ENCODE results near the gene PTPRM.
A peak's percentile ranks its signal among the peaks of the same experiment; 100 is the strongest.

The PTPRM gene

DNA sequence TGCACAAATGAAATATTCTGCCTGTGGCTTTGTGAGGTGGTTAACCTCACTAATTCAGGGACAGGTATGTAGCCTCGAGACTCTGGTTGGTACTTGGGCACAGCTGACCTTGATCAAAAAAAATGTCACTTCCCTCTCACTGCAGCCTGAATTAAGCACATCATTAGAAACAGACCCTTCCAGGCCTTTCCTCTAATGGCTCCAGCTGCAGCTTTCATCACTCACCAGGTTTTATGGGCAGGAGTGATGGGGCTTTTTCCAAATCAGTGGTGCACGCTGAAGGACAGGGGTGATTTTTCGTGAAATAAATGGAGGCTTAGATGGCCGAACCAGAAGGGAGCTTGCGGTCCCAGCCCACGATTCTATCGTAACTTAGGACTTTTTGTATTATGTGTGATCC, 829.1 kb downstream of the PTPRM start:
- no peak overlapping the region for H3K4me3 ChIP-seq (ENCODE audit: low read depth, low read length)
- DNase-seq (ENCODE audit: low read depth): no peak
- TF ChIP-seq POLR2A (IDR thresholded peaks at IDR 0.05; ENCODE audit: extremely low read depth, insufficient read length) (no peak), MAX (IDR thresholded peaks at IDR 0.05; ENCODE audit: low read depth, low read length) (no peak), MYC (IDR thresholded peaks at IDR 0.05; ENCODE audit: low read depth, low read length) (no peak)
- TF ChIP-seq, protein P1, sequence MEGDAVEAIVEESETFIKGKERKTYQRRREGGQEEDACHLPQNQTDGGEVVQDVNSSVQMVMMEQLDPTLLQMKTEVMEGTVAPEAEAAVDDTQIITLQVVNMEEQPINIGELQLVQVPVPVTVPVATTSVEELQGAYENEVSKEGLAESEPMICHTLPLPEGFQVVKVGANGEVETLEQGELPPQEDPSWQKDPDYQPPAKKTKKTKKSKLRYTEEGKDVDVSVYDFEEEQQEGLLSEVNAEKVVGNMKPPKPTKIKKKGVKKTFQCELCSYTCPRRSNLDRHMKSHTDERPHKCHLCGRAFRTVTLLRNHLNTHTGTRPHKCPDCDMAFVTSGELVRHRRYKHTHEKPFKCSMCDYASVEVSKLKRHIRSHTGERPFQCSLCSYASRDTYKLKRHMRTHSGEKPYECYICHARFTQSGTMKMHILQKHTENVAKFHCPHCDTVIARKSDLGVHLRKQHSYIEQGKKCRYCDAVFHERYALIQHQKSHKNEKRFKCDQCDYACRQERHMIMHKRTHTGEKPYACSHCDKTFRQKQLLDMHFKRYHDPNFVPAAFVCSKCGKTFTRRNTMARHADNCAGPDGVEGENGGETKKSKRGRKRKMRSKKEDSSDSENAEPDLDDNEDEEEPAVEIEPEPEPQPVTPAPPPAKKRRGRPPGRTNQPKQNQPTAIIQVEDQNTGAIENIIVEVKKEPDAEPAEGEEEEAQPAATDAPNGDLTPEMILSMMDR (IDR thresholded peaks at IDR 0.05; ENCODE audit: low read depth, low read length): no peak

- TF ChIP-seq, protein P1 (IDR thresholded peaks at IDR 0.05; ENCODE audit: low read depth, low read length): no peak
- TF ChIP-seq POLR2A (IDR thresholded peaks at IDR 0.05; ENCODE audit: extremely low read depth, insufficient read length): no peak
- TF ChIP-seq MYC (IDR thresholded peaks at IDR 0.05; ENCODE audit: low read depth, low read length): no peak
- no peak for TF ChIP-seq MAX (IDR thresholded peaks at IDR 0.05; ENCODE audit: low read depth, low read length)
- DNase-seq (ENCODE audit: low read depth): no peak
- H3K4me3 ChIP-seq (ENCODE audit: low read depth, low read length): no peak overlapping the region
Observed at GRCh38 chr18:8397034-8397433, 829.9 kb downstream of the PTPRM start.

- TF ChIP-seq POLR2A (IDR thresholded peaks at IDR 0.05; ENCODE audit: extremely low read depth, insufficient read length) (no peak), MYC (IDR thresholded peaks at IDR 0.05; ENCODE audit: low read depth, low read length) (no peak), MAX (IDR thresholded peaks at IDR 0.05; ENCODE audit: low read depth, low read length) (no peak)
- TF ChIP-seq, protein P1 (IDR thresholded peaks at IDR 0.05; ENCODE audit: low read depth, low read length): no peak
- no peak overlapping the region for H3K4me3 ChIP-seq (ENCODE audit: low read depth, low read length)
- DNase-seq (ENCODE audit: low read depth): no peak
Observed at GRCh38 chr18:8399138-8399537, 832.0 kb downstream of the PTPRM start.

DNA sequence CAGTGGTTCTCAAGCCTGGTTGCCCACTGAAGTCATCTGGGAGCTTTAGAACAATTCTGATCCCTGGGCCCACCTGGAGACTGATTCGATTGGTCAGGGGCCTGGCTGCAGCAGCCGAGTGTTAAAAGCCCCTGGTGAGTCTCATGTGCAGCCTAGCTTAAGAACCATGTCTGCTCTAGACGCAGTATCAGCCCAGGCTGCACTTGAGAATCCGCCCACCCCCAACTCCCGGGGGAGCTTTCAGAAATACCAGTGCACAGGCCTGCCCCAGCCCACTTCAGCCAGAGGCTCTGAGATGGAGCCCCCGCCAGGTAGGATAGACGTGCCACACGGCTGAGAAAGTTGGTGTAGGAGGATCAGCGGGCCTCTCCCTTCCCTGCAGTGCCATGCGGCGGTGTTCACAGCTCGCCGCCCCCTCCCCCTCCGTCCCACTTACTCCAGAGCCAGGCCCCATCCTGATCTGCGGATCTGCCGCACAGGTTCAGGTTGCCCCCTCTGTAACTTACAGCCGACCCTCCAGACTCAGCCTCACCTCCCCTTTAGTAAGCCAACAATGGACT, 833.2 kb downstream of the PTPRM start:
- TF ChIP-seq MAX (IDR thresholded peaks at IDR 0.05; ENCODE audit: low read depth, low read length) (no peak), MYC (IDR thresholded peaks at IDR 0.05; ENCODE audit: low read depth, low read length) (no peak), POLR2A (IDR thresholded peaks at IDR 0.05; ENCODE audit: extremely low read depth, insufficient read length) (no peak)
- TF ChIP-seq, protein P1 (IDR thresholded peaks at IDR 0.05; ENCODE audit: low read depth, low read length): no peak
- H3K4me3 ChIP-seq (ENCODE audit: low read depth, low read length): no peak overlapping the region
- peak; percentile 3 for DNase-seq (ENCODE audit: low read depth)

DNA sequence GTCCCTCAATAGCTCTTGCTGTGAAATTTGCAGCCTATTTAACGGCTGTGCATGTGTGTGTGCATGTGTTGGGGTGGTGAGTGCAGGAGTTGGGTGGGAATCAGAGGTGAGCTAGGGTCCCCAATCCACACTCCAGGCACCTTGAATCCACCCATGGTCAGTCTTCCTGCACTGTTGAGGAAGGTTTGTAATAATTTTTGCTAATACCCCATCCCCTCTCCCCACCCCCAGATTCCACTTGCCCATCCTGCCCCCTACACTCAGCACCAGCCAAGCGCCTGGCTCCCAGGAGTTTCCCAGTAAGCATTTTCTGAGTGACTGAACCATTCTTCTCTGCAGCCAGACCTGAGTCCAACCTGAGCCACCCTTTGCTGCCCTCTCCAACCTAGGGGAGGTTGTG, 833.7 kb downstream of the PTPRM start:
- no peak overlapping the region for H3K4me3 ChIP-seq (ENCODE audit: low read depth, low read length)
- DNase-seq (ENCODE audit: low read depth): no peak
- TF ChIP-seq MAX (IDR thresholded peaks at IDR 0.05; ENCODE audit: low read depth, low read length) (no peak), MYC (IDR thresholded peaks at IDR 0.05; ENCODE audit: low read depth, low read length) (no peak), POLR2A (IDR thresholded peaks at IDR 0.05; ENCODE audit: extremely low read depth, insufficient read length) (no peak)
- TF ChIP-seq, protein P1 (IDR thresholded peaks at IDR 0.05; ENCODE audit: low read depth, low read length): no peak
